ENCODE data around the gene EYA3. TPM values are rescaled to one million over a fixed set of nuclear protein-coding genes. Genes with fewer than 3 reads are reported as not detected.

EYA3 gene
- total and polyA plus RNA-seq, 5 donors, result 5.8 to 22.7 (median 18.9) TPM

DNA sequence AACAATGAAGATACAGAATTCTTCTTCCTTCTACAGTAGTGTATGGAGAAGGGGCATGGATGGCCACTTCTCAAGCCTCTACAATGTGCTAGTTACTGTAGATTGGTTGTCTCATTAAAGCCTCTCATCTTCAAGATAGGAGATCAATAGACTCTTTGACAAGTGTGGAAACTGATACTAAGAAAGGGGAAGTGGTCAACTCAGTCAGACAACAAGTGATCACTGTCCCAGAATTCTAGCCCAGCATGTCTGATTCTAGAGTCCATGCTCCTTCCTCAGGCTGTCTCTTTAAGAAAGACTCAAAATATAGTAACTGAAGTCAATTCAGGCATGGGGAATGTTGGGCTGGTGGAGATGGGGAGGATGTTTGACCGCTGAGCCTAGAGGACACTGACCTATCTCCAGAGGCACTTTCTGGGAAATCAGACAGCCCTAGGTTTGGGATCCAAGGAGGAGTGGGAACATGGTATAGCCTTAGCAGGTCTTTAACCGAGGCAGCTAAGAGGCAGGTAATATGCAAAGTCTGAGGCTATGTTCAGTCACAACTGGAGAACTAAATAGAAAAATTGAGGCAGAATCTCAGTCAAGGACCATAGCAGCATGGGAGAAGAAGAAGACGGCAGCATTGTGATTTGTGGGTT lies 39.3 kb upstream of the EYA3 start:
- Histone ChIP-seq H3K4me1 (ENCODE audit: control insufficient read depth, insufficient read depth, low read length) (no peaks in the 10 kb centered on the region), H3K27me3 (ENCODE audit: control insufficient read depth, insufficient read depth) (no peaks in the 10 kb centered on the region), H3K4me3 (ENCODE audit: low read length) (no peak overlapping the region), H3K27ac (ENCODE audit: low read length) (no peak overlapping the region), H3K9me3 (ENCODE audit: control insufficient read depth, low read length) (no peaks in the 10 kb centered on the region)
- WGBS, result 74% methylated on average over 3 of the region's 3 CpGs
- intact Hi-C loops (cut with DNase I), result no loop called here
- ATAC-seq, result no peak
- no peak for DNase-seq

DNA sequence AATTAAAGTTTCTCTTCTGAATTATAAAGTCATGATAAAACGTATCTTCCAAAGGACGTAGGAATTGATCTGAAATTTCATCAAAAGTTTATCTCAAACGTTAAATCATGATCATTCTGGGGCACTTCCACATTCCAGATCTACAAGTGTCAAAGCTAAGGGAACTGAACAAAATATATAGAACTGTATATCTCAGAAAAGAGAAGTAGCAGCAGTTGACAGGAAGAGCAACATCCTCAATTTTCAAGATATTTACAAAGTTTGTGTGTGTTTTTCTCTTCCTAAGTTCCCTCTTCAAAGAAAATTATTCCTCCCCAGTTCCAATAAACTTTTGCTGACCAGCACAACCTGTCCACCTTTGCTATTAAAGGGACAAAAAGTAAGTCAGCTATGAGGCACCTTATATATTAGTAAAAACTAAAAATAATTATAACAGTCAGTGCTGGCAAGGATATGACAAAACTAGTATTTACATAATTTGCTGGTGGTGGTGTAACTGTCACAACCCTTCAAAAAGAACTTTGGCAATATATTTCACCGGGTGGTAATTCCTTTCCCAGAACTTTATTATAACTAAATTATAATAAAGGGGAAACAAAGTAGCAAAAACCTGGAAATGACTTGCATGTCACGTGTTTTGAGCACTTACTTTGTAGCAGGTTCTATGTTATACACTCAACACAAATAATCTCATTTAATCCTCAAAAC lies 38.5 kb upstream of the EYA3 start:
- 71% methylated on average over 5 of the region's 5 CpGs for WGBS
- no peaks in the 10 kb centered on the region for H3K9me3 ChIP-seq (ENCODE audit: control insufficient read depth, low read length)
- H3K27ac ChIP-seq (ENCODE audit: low read length), result no peak overlapping the region
- no peak for ATAC-seq
- no peaks in the 10 kb centered on the region for H3K4me1 ChIP-seq (ENCODE audit: control insufficient read depth, insufficient read depth, low read length)
- DNase-seq, result no peak
- no peak overlapping the region for H3K4me3 ChIP-seq (ENCODE audit: low read length)
- intact Hi-C loops (cut with DNase I), result no loop called here
- H3K27me3 ChIP-seq (ENCODE audit: control insufficient read depth, insufficient read depth), result no peaks in the 10 kb centered on the region

DNA sequence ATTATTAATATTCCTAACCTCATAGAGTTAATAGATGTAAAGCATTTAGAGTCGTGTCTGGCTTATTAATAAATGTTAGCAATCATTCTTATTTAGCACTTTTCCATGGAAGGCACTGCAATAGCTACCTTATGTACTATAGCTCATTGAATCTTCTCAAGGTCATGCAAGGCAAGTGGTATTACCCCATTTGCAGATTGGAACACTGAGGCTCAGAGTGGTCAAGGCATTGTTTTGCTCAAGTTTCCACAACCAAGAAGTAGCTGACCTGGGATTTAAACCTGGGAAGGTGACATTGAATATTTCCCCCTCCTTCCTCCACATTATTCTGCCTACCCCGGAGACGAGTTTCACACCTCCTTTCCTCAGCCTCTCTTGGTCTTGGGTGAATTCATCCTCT lies 37.8 kb upstream of the EYA3 start:
- DNase-seq (no peak), ATAC-seq (no peak)
- 60% methylated on average over 3 of the region's 3 CpGs for WGBS
- H3K4me3 ChIP-seq (ENCODE audit: low read length), result no peak overlapping the region
- intact Hi-C loops (cut with DNase I), result no loop called here
- H3K27me3 ChIP-seq (ENCODE audit: control insufficient read depth, insufficient read depth), result no peaks in the 10 kb centered on the region
- no peak overlapping the region for H3K27ac ChIP-seq (ENCODE audit: low read length)
- H3K4me1 ChIP-seq (ENCODE audit: control insufficient read depth, insufficient read depth, low read length), result no peaks in the 10 kb centered on the region
- no peaks in the 10 kb centered on the region for H3K9me3 ChIP-seq (ENCODE audit: control insufficient read depth, low read length)

DNA sequence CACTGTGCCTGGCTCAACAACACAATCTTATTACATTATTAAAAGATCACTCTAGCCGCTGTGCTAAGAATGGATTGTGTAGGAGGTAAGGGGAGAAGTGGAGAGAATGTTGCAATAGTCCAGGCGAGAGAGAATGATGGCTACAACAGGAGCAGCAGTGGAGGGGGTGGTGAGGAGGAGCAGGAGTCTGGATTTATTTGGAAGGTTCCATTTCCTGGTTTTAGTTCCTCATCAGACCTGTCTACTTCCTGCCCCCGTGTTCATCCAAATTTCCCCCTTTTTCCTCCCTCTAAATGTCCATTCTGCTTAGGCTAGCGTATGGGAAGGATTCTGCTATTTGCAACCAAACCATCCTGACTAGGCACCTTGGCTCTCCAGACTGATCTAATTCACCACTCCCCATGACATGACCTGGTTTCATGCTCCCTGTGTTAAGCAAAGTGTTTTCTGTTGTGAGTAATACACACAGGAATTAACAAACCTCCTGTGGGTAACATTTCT lies 35.1 kb upstream of the EYA3 start:
- no peaks in the 10 kb centered on the region for H3K27me3 ChIP-seq (ENCODE audit: control insufficient read depth, insufficient read depth)
- no peaks in the 10 kb centered on the region for H3K4me1 ChIP-seq (ENCODE audit: control insufficient read depth, insufficient read depth, low read length)
- WGBS, result 39% methylated on average over 4 of the region's 4 CpGs
- H3K9me3 ChIP-seq (ENCODE audit: control insufficient read depth, low read length), result no peaks in the 10 kb centered on the region
- DNase-seq (no peak), ATAC-seq (peak in 1 of 2 donors; percentile 51)
- H3K27ac ChIP-seq (ENCODE audit: low read length), result no peak overlapping the region
- intact Hi-C loops (cut with DNase I), result no loop called here
- no peak overlapping the region for H3K4me3 ChIP-seq (ENCODE audit: low read length)

DNA sequence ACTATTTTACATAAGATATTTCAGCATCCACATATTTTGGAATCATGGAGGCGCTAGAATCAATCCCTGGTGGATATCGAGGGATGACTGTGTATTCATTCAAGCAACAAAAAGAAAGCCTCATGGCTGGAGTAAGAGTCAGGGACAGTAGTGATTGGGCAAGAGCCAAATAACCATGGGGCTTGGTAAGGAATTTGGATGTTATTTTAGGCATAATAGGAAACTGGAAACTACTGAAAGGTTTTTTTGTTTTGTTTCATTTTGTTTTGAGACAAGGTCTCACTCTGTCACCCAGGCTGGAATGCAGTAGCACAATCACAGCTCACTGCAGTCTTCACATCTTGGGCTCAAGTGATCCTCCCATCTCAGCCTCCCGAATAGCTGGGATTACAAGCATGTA lies 33.8 kb upstream of the EYA3 start:
- ATAC-seq, result no peak
- no peaks in the 10 kb centered on the region for H3K4me1 ChIP-seq (ENCODE audit: control insufficient read depth, insufficient read depth, low read length)
- no peak overlapping the region for H3K27ac ChIP-seq (ENCODE audit: low read length)
- 84% methylated on average over 3 of the region's 3 CpGs for WGBS
- no peaks in the 10 kb centered on the region for H3K27me3 ChIP-seq (ENCODE audit: control insufficient read depth, insufficient read depth)
- intact Hi-C loops (cut with DNase I), result no loop called here
- H3K4me3 ChIP-seq (ENCODE audit: low read length), result no peak overlapping the region
- DNase-seq, result no peak
- no peaks in the 10 kb centered on the region for H3K9me3 ChIP-seq (ENCODE audit: control insufficient read depth, low read length)

DNA sequence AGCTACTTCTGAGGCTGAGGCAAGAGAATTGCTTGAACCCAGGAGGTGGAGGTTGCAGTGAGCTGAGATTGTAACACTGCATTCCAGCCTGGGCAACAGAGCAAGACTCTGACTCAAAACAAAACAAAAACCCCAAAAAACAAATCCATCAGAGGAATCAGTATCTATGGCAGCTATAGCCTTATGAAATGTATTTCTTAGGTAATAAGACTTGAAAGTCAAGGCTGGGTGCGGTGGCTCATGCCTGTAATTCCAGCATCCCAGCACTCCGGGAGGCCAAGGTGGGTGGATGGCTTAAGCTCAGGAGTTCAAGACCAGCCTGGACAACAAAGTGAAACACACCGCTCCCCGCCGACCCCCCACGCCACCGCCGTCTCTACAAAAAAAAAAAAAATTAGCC lies 31.1 kb upstream of the EYA3 start:
- Histone ChIP-seq H3K27me3 (ENCODE audit: control insufficient read depth, insufficient read depth) (no peaks in the 10 kb centered on the region), H3K27ac (ENCODE audit: low read length) (no peak overlapping the region), H3K9me3 (ENCODE audit: control insufficient read depth, low read length) (no peaks in the 10 kb centered on the region), H3K4me3 (ENCODE audit: low read length) (no peak overlapping the region), H3K4me1 (ENCODE audit: control insufficient read depth, insufficient read depth, low read length) (no peaks in the 10 kb centered on the region)
- ATAC-seq (no peak), DNase-seq (no peak)
- intact Hi-C loops (cut with DNase I), result no loop called here
- 94% methylated on average over 8 of the region's 8 CpGs for WGBS

DNA sequence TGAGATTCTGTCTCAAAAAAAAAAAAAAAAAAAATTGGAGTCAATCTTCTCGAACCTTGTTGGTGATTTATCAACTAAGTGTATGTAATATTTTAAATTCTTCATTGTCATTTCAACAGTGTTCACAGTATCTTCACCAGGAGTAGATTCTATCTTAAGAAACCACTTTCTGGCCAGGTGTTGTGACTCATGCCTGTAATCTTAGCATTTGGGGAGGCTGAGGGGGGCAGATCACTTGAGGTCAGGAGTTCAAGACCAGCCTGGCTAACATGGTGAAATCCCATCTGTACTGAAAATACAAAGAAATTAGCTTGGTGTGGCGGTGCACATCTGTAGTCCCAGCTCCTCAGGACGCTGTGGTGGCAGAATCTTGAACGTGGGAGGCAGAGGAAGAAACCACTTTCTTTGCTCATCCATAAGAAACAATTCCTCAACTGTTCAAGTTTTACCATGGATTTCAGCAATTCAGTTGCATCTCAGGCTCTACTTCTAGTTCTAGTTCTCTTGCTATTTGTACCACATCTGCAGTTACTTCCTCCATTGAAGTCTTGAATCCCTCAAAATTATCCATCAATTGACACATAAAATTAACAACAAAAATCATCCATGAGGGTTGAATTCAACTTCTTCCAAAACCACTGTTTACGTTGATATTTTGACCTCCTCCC lies 30.4 kb upstream of the EYA3 start:
- DNase-seq, result no peak

DNA sequence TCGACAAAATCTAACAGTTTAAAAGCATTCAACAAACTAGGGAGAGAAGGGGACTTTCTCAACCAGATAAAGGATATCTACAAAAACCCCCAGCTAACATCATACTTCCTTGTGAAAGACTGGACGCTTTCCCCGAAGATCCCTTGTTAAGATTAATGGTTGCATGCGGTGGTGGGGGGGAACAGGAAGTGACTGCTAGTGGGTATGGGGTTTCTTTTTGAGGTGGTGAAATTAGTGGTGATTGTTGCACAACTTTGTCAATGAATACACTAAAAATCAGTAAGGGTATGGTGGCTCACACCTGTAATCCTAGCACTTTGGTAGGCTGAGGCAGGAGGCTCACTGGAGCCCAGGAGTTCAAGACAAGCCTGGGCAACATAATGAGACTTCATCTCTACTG lies 26.9 kb upstream of the EYA3 start:
- Histone ChIP-seq H3K4me1 (ENCODE audit: control insufficient read depth, insufficient read depth, low read length) (no peaks in the 10 kb centered on the region), H3K4me3 (ENCODE audit: low read length) (no peak overlapping the region)
- ATAC-seq, result no peak

More for the DNA sequence above, 30.4 kb upstream of the EYA3 start:
- H3K9me3 ChIP-seq (ENCODE audit: control insufficient read depth, low read length), result no peaks in the 10 kb centered on the region
- no peak overlapping the region for H3K27ac ChIP-seq (ENCODE audit: low read length)
- no peaks in the 10 kb centered on the region for H3K4me1 ChIP-seq (ENCODE audit: control insufficient read depth, insufficient read depth, low read length)
- H3K4me3 ChIP-seq (ENCODE audit: low read length), result no peak overlapping the region
- intact Hi-C loops (cut with DNase I), result no loop called here
- no peaks in the 10 kb centered on the region for H3K27me3 ChIP-seq (ENCODE audit: control insufficient read depth, insufficient read depth)
- 82% methylated on average over 5 of the region's 5 CpGs for WGBS
- no peak for ATAC-seq

DNA sequence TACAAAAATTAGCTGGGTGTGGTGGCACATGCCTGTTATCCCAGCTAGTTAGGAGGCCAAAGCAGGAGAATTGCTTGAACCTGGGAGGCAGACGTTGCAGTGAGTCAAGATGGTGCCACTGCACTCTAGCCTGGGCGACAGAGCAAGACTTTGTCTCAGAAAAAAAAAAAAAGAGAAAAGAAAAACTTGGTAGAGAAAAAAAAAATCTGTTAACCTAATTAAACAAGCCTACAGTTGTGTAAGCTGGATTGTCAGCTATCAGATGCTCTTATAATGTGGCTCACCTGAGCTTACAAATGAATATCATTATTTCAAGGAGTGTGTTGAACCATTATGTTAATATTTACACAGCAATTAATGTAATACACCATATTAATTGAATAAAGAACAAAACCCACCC lies 26.4 kb upstream of the EYA3 start:
- Histone ChIP-seq H3K4me1 (ENCODE audit: control insufficient read depth, insufficient read depth, low read length) (no peaks in the 10 kb centered on the region), H3K9me3 (ENCODE audit: control insufficient read depth, low read length) (no peaks in the 10 kb centered on the region), H3K4me3 (ENCODE audit: low read length) (no peak overlapping the region), H3K27ac (ENCODE audit: low read length) (no peak overlapping the region), H3K27me3 (ENCODE audit: control insufficient read depth, insufficient read depth) (no peaks in the 10 kb centered on the region)
- WGBS, result 81% methylated on average over 2 of the region's 2 CpGs
- intact Hi-C loops (cut with DNase I), result no loop called here
- DNase-seq (no peak), ATAC-seq (no peak)

More for the DNA sequence above, 26.9 kb upstream of the EYA3 start:
- 51% methylated on average over 4 of the region's 4 CpGs for WGBS
- no peak overlapping the region for H3K27ac ChIP-seq (ENCODE audit: low read length)
- DNase-seq, result no peak
- H3K27me3 ChIP-seq (ENCODE audit: control insufficient read depth, insufficient read depth), result no peaks in the 10 kb centered on the region
- intact Hi-C loops (cut with DNase I), result no loop called here
- no peaks in the 10 kb centered on the region for H3K9me3 ChIP-seq (ENCODE audit: control insufficient read depth, low read length)

DNA sequence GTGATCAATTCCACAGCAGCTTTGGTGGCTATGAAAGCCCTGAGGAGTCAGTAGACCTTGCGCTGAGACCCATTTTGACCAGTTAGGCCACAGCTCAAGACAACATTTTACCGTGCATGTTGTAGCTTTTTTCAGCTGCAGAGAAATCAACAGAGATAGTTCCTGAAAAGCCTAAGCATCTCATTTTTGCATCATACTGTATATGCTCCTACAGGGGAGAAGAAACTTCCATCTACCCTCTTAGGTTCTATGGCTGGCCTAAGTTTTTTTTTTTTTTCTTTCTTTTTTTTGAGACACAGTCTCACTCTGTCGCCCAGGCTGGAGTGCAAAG lies 24.8 kb upstream of the EYA3 start:
- ATAC-seq (no peak), DNase-seq (no peak)
- no peaks in the 10 kb centered on the region for H3K9me3 ChIP-seq (ENCODE audit: control insufficient read depth, low read length)
- 83% methylated on average over 3 of the region's 3 CpGs for WGBS
- intact Hi-C loops (cut with DNase I), result no loop called here
- H3K4me3 ChIP-seq (ENCODE audit: low read length), result no peak overlapping the region
- H3K4me1 ChIP-seq (ENCODE audit: control insufficient read depth, insufficient read depth, low read length), result no peaks in the 10 kb centered on the region
- H3K27me3 ChIP-seq (ENCODE audit: control insufficient read depth, insufficient read depth), result no peaks in the 10 kb centered on the region
- no peak overlapping the region for H3K27ac ChIP-seq (ENCODE audit: low read length)

DNA sequence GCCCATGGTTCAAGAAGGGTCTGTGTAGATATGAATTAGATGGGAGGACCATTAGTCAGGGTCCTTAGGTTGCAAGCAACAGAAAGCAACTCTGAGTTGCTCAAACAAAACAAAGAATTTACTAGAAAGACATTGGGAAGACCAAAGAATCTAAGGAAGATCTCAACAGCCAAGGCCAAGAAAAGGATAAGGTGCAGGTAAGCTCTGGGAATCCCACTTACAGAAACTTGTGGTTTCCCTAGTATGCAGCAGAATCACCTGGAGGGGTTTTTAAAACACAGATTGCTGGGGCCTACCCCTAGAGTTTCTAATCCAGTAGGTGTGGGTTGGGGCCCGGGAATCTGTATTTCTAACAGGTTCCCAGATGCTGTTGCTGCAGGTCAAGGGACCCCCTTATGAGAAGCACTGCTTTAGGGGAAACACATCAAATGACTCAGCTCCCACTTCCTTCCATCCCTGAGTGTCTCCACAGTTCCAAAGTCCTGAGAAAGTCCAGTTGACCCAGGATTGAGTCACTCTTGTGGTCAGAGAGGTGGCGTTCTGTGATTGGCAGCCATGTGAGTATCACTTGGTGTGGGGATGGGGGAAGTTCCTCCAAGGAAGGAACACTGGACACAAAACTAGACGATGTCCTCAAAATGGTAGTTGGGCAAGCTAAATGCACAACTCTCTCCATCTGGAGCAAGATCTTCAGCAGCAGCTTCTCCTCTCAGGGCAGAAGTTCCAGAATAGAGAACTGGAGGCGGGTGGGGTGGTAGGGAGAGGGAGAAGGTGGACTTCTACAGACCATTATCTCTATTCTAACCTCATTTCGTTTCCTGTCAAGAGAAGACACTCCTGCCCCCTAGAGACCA lies 24.2 kb upstream of the EYA3 start:
- H3K9me3 ChIP-seq (ENCODE audit: control insufficient read depth, low read length), result no peaks in the 10 kb centered on the region
- no peaks in the 10 kb centered on the region for H3K27me3 ChIP-seq (ENCODE audit: control insufficient read depth, insufficient read depth)
- ATAC-seq, result peak; percentile 64
- intact Hi-C loops (cut with DNase I), result no loop called here
- no peak overlapping the region for H3K27ac ChIP-seq (ENCODE audit: low read length)
- no peaks in the 10 kb centered on the region for H3K4me1 ChIP-seq (ENCODE audit: control insufficient read depth, insufficient read depth, low read length)
- H3K4me3 ChIP-seq (ENCODE audit: low read length), result no peak overlapping the region
- WGBS, result 70% methylated on average over 5 of the region's 5 CpGs
- no peak for DNase-seq

Measured in right cardiac atrium (tissue), 5 donors.